Breast epithelium (tissue), 3 donors: ENCODE measurements around the gene APOL6.

Experiments
- POLR2AphosphoS5 ChIP-seq, 3 donors: sonication (generic); formaldehyde crosslinking; IDR thresholded peaks; one replicate each; pipeline ENCODE4 v1.6.1; 2017; ENCODE audit warnings: antibody characterized with exemption in 3 of 3
- TF ChIP-seq, protein P1 (sequence below), 3 donors: fragments of 450-650 bp; IDR thresholded peaks; one replicate each; pipeline ENCODE4 v1.5.1; 2016 to 2017; ENCODE audit warnings: antibody characterized with exemption in 3 of 3, mild to moderate bottlenecking in 3 of 3, moderate library complexity in 3 of 3

DNA sequence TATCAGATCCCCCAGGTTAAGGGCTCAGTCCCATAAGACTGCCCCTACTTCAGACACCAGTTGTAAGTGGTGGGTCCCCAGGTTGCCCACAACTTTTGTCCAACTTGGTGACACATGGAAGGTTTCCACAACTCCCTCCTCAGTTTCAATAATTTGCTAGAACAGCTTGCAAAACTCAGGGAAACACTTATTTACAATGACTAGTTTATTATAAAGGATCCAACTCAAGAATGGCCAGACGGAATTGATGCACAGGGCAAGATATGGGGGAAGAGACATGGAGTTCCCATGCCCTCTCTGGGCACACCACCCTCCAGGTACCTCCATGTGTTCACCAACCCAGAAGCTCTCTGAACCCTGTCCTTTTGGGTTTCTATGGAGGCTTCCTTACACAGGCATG is 5.6 kb downstream of the APOL6 start:
- TF ChIP-seq, protein P1, sequence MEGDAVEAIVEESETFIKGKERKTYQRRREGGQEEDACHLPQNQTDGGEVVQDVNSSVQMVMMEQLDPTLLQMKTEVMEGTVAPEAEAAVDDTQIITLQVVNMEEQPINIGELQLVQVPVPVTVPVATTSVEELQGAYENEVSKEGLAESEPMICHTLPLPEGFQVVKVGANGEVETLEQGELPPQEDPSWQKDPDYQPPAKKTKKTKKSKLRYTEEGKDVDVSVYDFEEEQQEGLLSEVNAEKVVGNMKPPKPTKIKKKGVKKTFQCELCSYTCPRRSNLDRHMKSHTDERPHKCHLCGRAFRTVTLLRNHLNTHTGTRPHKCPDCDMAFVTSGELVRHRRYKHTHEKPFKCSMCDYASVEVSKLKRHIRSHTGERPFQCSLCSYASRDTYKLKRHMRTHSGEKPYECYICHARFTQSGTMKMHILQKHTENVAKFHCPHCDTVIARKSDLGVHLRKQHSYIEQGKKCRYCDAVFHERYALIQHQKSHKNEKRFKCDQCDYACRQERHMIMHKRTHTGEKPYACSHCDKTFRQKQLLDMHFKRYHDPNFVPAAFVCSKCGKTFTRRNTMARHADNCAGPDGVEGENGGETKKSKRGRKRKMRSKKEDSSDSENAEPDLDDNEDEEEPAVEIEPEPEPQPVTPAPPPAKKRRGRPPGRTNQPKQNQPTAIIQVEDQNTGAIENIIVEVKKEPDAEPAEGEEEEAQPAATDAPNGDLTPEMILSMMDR (IDR thresholded peaks at IDR 0.05): no peak
- no peak for TF ChIP-seq POLR2AphosphoS5 (IDR thresholded peaks at IDR 0.05)
